Fibroblast of peridontal ligament (primary cell): ENCODE data around the gene PLXNA1.

Experiments used
- DNase-seq: peaks from one replicate; pipeline ENCODE4 v3.0.0-alpha.2; 2010; ENCODE audit errors: extremely low read depth

PLXNA1 gene

GRCh38 chr3:127002195-127003174, 19.6 kb downstream of the PLXNA1 start:
- peak; percentile 92 for DNase-seq

DNA sequence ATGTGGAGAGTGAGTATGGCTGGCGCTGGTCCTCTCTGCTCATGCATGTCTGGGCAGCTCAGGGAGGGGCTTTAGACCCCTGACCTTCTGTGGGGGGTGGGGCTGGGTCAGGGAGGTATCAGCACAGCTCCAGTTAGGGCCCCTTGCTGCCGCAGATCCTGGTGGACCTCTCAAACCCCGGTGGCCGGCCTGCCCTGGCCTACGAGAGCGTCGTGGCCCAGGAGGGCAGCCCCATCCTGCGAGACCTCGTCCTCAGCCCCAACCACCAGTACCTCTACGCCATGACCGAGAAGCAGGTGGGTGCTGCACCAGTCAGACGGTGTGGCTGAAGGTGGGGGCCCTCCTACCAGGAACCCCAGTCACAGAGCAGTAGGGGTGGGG, 20.2 kb downstream of the PLXNA1 start:
- DNase-seq, result no peak

DNA sequence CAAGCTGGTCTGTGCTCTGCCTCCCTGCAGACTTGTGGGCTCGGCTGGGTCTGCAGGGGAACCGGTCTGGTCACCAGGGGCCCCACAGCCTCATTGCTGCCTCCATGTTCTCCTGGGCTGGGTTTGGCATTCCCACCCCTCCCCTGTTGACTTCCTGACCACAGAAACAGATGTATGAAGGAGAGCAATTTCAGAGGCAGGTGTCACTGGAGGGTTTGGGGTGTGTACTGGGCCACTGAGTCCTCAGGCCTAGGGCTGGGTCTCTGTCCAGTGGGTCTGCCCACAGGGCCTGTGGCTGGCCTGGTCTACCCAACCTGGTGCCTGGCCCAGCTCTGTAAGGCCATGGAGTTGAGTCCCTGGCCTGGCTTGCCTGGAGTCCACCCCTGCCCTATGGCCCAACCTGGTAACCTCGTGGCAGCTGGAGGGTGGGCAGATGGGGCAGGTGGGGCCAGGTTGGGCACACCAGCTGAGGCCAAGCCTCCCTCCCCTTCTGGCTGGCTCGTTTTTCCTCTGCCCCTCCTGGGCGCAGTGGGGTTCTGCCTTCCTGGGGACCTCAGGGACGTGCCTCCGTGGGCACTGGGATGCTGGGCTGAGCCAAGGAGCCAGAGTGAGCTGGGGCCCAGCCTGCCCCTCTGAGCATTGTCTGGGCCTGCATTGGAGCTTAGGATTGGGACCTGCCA, 20.8 kb downstream of the PLXNA1 start:
- no peak for DNase-seq

GRCh38 chr3:127004641-127005397, 21.9 kb downstream of the PLXNA1 start:
- no peak for DNase-seq

- no peak for DNase-seq
Measured at GRCh38 chr3:127005864-127006500, 23.1 kb downstream of the PLXNA1 start.

DNA sequence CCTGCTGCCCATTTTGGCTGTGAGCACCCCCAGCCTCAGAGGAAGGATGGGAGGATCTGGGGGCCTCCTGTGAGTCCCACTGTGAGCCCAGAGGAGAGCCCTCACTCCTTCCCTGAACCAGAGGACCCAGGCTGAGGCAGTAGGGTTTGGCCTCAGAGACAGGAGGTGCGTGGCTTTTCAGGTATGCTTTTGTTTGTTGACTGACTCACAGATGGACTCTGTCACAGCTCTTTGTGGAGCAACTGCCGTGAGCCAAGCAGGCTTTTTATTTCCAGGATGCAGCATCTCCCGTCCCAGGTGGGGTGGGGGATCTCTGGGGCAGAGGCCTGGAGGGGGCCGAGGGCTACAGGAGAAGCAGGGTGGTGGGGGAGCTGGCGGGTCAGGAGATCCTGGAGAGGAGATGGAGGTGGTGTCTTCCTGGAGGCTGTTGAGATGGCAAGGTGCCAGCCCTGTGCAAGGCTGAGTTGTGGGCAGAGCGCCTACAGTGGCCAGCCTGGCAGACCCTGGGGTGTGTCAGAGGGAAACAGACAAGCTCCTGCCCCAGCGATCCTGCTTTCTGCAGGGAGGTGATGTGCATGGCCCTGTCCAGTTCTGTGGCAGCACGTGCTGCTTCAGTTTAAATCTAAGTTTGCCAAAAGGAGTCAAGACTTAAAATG, 24.0 kb downstream of the PLXNA1 start:
- peak; percentile 10 for DNase-seq

DNA sequence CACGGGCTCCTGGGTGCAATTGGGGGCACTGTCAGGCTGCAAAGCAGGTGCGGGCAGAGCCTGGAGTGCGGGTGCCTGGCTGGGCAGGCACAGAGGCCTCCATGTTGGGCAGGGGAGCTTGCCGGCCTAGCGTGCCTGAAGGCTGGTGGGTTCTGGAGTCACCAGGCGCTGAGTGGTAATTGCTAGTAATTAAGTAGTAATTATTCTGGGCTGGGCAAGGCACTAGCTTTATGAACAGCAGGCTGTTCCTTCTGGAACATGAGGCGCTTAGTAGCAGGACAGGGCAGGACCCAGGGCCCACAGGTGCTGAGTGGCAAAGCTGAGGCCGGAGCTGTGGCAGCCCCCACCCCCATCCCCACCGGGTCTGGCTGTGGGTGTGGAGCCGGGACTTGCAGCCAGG, 25.3 kb downstream of the PLXNA1 start:
- no peak for DNase-seq

DNA sequence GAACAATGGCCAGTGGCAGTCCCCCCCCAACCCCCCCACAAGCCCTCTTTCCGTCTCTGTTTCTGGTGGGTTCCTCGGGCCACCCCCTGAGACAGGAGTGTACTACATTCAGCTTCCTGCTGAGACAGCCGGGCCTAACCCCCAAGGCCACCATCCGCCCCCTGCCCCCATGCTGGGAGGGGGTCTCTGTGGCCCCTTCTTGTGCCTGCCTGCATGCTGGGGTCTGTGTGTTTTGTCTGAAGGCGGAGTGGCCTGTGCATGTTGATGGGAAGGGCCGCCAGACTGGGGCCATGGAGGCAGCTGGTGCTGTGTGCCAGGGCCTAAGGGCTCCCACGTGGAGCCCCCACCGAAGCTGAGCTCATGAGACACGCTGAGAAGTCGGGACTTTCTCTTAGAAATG, 26.6 kb downstream of the PLXNA1 start:
- DNase-seq, result no peak

DNA sequence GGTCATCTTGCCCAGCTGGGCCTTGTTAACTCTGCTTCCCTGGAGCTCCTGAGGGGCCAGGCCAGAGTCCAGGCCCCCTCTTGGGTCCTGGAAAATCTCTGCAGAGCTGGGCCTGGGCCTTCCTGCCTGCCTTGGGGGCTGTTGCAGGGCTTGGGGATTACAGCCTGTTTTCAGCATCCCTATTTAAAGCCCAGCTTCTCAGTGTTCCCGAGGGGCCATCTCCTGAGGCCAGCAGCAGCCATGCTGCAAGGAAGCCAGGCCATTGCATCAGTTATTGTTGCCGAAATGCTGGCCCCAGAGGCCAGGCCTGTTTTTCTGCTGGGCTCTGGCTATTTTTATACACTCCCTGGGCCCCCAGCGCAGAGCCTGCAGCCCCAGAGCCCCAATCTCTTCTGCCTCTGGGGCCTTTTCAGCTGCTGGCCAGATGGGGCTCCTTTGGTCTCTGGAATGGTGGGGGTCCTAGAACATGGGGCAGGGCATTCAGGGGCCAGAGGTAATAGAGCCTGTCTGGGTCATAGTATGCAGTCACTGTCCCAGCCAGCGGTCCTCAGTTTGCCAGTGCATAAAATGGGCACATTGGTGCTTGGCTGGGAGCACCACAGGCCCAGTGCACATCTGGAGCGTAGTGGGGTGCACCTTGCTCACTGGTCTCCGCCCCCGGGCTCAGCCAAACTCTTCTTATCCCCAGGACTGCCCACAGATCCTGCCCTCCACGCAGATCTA, 28.5 kb downstream of the PLXNA1 start:
- peak; percentile 93 for DNase-seq

DNA sequence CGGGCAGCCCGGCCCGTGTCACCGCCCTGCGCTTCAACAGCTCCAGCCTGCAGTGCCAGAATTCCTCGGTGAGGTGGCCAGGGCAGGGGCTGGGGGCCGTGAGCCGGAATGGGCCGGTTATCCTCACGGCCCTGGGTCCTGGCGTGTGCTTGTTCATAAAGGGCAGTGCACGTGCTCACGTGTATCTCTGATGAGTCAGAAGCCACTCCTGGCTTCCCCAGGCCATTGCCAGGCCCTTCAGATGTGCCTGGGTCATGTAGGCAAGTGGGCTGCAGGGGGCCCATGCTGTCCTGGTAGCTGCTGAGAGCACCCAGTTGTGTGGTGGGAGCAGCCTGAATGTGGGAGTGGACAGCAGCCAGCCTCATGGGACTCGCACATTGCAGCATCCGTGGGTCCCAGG, 29.2 kb downstream of the PLXNA1 start:
- DNase-seq, result no peak

GRCh38 chr3:127013181-127013580, 30.3 kb downstream of the PLXNA1 start:
- DNase-seq, result no peak

DNA sequence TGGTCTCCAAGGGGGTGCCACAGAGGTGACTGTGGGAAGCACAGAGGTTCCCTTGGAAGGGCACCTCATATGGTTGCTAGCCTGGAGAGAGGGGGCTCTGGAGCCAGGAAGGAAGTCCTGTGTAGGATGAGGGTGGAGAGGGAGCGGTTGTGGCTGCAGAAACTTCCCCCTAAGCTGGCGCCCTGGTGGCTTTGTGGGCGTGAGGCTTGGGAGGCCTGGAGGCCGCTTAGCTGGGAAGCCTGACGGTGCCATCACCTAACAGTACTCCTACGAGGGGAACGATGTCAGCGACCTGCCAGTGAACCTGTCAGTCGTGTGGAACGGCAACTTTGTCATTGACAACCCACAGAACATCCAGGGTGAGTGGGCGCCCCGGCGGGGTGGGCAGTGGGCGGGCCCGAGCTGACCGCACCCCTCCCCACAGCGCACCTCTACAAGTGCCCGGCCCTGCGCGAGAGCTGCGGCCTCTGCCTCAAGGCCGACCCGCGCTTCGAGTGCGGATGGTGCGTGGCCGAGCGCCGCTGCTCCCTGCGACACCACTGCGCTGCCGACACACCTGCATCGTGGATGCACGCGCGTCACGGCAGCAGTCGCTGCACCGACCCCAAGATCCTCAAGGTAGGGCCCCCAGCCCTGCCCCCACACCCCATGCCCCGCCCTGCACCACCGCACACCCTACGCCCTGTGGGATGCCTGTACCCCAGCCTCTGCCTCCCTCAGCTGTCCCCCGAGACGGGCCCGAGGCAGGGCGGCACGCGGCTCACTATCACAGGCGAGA, 31.0 kb downstream of the PLXNA1 start:
- no peak for DNase-seq

DNA sequence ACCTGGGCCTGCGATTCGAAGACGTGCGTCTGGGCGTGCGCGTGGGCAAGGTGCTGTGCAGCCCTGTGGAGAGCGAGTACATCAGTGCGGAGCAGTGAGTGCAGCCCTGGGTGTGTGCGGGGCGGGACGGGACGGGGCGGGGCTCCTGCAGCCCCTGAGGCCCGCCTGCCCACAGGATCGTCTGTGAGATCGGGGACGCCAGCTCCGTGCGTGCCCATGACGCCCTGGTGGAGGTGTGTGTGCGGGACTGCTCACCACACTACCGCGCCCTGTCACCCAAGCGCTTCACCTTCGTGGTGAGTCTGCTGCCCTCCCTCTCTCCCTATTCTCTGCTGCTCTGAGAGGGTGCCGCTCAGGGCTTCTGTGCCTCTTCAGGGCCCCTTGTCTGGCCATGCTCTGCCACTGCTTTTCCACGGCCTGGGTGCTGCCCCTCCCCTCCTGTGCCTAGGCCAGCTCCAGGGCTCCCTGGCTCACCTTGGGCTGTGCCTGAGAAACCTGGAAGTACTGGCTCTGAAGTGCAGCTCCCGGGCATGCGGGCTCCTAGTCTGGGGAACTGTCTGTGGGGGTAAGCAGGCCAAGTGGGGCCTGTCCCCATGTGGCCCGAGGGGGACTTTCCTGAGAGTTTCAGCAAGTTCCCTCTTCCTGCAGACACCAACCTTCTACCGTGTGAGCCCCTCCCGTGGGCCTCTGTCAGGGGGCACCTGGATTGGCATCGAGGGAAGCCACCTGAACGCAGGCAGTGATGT, 31.8 kb downstream of the PLXNA1 start:
- no peak for DNase-seq

- DNase-seq, result no peak
Measured at GRCh38 chr3:127015282-127016042, 32.5 kb downstream of the PLXNA1 start.

- no peak for DNase-seq
Measured at GRCh38 chr3:127016043-127016343, 33.1 kb downstream of the PLXNA1 start.

DNA sequence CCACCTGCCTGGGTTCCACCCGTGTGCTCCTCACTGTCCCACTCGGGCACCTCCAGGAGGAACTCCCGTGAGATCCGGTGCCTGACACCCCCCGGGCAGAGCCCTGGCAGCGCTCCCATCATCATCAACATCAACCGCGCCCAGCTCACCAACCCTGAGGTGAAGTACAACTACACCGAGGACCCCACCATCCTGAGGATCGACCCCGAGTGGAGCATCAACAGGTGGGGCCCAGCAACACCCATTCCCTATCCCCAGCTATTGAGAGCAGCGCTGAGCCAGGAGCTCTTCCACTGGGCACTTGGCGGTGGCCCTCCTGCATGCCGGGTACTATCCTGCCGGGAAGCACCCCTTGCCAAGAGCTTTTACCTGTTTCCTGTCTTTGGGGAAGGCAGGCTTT, 33.5 kb downstream of the PLXNA1 start:
- DNase-seq, result no peak

GRCh38 chr3:127017229-127017628, 34.3 kb downstream of the PLXNA1 start:
- DNase-seq, result no peak

DNA sequence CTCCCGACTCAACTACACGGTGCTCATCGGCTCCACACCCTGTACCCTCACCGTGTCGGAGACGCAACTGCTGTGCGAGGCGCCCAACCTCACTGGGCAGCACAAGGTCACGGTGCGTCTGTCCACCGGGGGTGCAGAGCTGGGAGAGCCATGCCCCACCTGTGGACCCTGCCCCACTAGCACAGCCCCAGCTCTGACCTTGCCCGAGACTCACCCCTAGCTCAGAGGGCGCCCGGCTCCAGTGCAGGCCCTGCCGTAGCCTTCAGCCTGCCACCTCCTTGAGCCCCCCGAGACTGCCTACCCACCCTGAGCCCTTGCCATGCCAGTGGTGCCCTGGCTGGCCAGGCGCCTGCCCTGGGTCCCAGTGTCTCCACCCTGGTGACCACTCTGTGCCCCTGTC, 34.9 kb downstream of the PLXNA1 start:
- no peak for DNase-seq
